Loucy (cell line): ENCODE results near the gene TAB2.

Experiments used
- CTCF ChIP-seq: fragments of 200-600 bp; sonication (generic); conservative IDR thresholded peaks from 2 replicates; pipeline ENCODE4 v1.5.1; 2014; ENCODE audit warnings: mild to moderate bottlenecking, antibody characterized with exemption, low read length
- EZH2phosphoT487 ChIP-seq: fragments of 200-600 bp; IDR thresholded peaks from 2 replicates; pipeline ENCODE4 v1.6.1; 2018; ENCODE audit warnings: antibody characterized with exemption, mild to moderate bottlenecking, moderate library complexity, borderline replicate concordance

GRCh38 chr6:149459761-149460160 is 142.2 kb downstream of the TAB2 start:
- TF ChIP-seq CTCF = no peak
- TF ChIP-seq EZH2phosphoT487 = no peak
